ENCODE results near the gene EDAR.

DNA sequence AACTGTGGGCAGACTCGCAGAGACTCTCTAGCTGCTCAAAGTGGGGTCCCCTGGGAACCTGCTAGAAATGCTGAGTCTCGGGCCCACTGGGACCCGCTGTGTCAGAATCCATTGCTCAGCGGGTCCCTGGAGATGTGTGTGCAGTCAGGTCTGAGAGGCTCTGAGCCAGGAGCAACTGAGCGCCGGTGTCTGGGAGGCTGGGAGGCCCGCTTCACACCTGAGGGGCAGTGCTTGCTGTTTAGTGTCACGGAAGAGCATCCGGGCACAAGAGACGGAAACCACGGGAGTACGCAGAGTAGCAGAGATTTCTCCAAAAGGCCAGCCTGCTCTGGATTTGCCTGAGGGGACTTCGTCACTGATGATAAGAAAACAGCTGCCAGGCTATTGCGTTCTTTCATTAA lies 70.1 kb downstream of the EDAR start:
- no peak for TF ChIP-seq POLR2A (IDR thresholded peaks at IDR 0.05)
- TF ChIP-seq, protein P1, sequence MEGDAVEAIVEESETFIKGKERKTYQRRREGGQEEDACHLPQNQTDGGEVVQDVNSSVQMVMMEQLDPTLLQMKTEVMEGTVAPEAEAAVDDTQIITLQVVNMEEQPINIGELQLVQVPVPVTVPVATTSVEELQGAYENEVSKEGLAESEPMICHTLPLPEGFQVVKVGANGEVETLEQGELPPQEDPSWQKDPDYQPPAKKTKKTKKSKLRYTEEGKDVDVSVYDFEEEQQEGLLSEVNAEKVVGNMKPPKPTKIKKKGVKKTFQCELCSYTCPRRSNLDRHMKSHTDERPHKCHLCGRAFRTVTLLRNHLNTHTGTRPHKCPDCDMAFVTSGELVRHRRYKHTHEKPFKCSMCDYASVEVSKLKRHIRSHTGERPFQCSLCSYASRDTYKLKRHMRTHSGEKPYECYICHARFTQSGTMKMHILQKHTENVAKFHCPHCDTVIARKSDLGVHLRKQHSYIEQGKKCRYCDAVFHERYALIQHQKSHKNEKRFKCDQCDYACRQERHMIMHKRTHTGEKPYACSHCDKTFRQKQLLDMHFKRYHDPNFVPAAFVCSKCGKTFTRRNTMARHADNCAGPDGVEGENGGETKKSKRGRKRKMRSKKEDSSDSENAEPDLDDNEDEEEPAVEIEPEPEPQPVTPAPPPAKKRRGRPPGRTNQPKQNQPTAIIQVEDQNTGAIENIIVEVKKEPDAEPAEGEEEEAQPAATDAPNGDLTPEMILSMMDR (IDR thresholded peaks at IDR 0.05), result no peak
